Stimulated activated CD8-positive, alpha-beta memory T cell treated with anti-CD3 and anti-CD28 coated beads, Interleukin-15, amount 100 ng/mL, for 48 hours (primary cell): ENCODE results near the gene MEOX2.

Experiments
- DNase-seq, 2 donors: peaks; one replicate each; pipeline ENCODE4 v3.0.0-alpha.2; 2020; ENCODE audit warnings: low read depth in 2 of 2

The MEOX2 gene

GRCh38 chr7:15610503-15610902 lies 76.0 kb downstream of the MEOX2 start:
- no peak for DNase-seq

DNA sequence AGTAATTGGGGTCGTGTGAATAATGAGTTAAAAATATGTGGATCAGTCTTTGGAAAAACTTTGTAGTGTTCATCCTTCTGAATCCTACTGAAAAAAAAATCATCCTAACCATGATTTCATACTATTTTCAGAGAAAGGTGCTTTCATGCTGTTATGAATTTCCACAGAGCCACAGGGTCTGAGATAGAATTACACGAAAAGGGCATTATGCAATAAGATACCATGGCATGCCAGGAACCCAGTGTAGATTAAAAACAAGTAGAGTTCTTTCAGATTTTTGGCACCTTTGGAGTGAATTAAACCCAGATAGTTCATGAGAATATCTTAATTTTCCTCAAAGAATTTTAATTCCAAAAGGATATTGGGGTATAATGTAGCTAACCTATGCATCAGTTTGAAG lies 77.2 kb downstream of the MEOX2 start:
- DNase-seq = no peak

- no peak for DNase-seq
These were observed 78.8 kb downstream of the MEOX2 start for GRCh38 chr7:15607529-15608210.

- no peak for DNase-seq
These were observed 79.9 kb downstream of the MEOX2 start for GRCh38 chr7:15606561-15606960.

- DNase-seq = no peak
These were observed 82.3 kb downstream of the MEOX2 start for GRCh38 chr7:15604166-15604565.

- no peak for DNase-seq
These were observed 83.4 kb downstream of the MEOX2 start for GRCh38 chr7:15603124-15603523.

- no peak for DNase-seq
These were observed 84.2 kb downstream of the MEOX2 start for GRCh38 chr7:15602236-15602635.

GRCh38 chr7:15601175-15601574 lies 85.3 kb downstream of the MEOX2 start:
- DNase-seq = no peak

- DNase-seq = no peak
These were observed 86.2 kb downstream of the MEOX2 start for GRCh38 chr7:15600298-15600697.

DNA sequence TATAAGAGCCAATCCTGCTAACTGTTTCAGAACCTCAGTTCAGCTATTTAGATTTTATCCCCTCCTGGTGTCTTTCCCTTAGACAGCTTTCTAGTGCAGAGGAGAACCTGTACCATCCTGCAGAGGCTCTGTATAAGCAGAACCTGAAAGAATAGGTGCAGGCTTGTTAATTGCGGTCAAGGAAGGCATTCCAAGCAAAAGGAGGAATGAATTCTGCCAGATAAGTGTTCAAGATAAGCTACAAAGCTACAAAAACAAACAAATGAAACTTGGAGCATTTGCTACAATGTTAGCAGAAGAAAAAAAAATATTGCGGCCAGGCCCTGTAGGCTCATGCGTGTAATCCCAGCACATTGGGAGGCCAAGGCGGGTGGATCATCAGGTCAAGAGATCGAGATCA lies 92.0 kb downstream of the MEOX2 start:
- no peak for DNase-seq

DNA sequence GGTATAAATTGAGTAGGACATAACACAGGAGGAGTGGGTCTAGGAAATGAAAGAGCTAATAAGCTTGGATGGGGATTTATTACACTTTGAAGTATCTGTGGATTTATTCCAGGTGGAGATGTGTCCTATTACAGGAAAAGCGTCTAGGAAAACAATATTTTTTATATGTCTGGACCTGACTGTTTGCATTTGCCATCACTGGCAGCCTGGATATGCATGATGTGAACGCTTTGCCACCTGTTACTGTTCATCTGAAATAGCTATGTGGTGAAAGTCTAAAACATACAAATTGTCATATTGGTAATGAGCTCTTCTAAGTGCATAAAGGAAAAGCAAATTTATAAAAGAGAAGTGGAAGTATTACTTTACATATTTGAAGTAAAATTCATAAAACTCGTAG lies 93.1 kb downstream of the MEOX2 start:
- DNase-seq = no peak

DNA sequence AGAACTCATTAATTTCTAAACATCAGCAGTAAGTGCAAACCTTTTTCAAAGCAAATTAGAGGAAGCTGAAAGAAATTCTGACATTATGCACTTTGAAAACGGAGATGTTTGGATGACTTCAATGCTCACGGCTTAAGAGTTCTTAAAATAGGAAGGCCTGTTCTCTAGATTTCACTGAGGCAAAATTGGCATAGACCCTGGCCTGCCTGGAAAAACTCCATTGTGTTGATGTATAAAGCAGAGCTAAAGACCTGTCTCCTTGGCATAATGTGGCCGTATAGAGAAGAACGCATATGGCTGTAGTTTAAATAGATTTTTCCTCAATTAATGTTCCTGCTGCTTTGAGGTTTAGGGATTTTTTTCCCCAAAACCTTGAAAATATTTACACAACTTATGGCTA lies 100.2 kb downstream of the MEOX2 start:
- DNase-seq = no peak

DNA sequence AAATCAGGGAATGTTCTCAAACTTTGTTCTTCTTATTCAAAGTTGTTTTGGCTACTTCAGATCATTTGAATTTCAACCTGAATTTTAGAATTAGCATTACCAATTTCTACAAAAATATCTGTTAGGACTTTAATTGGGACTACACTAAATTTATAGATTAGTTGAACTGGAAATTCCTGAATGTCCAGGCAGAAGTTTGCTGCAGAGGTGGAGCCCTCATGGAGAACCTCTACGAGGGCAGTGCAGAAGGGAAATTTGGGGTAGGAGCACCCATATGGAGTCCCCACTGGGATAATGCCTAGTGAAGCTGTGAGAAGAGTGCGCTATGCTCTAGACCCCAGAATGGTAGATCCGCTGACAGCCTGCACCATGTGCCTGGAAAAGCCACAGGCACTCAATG lies 101.9 kb downstream of the MEOX2 start:
- DNase-seq = no peak

DNA sequence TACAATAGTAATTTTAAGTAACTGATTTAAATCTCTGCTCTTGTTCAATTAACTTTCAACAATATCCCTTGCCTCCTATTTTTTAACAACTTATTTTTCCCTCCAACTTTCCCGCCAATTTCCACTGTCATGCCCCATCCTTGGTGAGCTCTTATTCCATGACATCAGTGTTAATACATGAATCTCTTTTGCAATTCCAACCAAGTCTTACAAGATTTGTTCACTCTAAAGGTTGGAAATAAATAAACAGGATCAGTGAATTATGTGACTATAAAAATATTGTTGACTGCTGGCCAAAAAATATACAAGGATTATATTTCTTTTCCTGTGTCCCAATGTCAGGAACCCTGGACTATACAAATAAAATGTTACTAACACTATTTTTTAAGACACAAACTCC lies 103.7 kb downstream of the MEOX2 start:
- DNase-seq = no peak

DNA sequence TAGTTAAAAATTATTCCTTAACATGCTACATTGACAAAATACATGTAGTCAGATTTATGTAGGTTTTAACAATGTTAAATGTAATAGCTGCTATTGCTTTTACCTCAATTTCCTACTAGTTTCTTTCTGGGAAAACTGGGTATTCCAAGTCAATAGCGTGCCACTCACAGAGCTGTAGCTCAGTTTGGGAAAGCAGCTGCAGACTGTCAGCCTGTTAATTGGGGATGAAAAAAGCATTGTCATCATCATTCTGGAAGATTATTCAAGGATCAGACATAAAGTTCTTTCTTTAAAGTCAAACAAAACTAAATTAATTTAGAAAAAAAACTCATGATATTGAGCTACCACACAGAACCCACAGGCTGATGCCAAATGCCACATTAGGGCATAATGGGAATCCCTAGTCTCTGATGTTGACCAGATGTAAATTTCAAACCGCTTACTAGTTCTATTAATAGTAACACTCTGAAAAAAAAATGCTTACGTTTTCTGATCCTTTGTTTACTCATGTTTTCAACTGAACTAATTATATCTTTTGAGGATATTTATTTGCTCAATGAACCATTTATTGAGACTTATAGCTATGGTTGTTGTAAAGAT lies 105.0 kb downstream of the MEOX2 start:
- DNase-seq = no peak

DNA sequence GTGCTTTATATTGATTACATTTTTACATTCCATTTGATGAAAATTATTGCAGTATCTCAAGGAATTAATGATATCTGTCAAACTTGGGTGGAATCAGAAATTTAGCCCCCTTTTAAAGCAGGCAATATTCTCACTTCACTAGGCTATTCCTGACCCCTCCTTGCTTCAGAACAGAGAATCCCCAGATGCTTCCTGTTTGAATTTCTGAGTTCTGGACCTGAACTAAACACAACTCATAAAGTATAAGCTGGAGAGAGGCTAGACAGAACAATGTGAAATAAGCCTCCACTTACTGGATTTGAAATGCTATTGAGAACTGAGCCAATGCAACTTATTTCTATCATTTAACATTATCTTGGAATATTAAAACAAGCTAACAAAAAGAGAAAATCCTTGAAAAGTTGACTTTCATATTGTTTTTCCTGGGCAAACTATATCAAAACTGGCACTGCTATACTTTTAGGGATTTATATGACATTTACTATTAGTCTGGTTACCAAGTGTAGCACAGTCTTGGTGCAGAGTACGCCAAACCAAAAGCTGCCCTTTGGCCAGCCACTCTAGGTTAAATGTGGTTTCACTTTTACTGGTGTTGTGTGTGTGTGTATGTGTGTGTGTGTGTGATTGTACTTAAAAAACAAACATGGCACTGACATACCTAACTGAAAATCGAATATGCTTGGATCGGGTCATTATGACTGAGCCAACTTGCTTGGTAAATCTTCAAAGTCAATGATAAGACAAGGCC lies 105.7 kb downstream of the MEOX2 start:
- no peak for DNase-seq

DNA sequence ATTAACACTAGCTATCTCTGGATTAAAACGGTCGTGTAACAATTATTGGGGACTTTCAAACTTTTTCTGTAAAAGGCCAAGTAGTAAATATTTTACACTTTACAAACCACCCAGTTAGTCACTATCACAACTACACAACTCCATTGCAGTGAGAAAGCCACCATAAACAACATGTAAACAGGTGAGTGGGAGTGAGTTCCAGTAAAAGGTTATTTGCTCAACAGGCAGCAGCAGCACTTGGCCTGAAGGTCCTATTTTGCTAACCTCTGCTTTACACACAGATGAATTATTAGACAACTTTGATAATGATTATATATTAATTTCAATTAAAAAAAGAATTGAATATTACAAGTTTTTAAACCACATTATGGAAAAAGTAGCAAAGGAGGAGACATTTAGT lies 108.9 kb downstream of the MEOX2 start:
- no peak for DNase-seq

GRCh38 chr7:15571301-15571878 lies 115.1 kb downstream of the MEOX2 start:
- DNase-seq = no peak

DNA sequence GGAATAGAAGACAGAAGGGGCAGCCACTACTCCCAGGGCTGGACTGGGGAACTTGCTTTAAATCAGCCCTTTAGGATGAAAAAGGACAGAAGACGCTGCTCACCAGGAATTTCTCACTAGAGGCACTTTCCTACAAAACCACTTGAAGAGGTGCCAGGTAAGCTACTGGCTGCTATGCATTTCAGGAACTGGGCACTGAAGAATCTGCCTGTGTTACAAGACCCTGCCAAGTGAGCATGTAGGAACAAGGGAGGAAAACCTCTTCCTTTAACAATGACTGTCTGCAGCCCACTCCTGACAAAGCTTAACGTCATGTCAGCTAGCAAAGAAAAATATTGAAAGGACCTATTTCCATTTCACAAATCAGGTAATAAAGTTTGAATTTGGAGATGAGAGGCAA lies 118.8 kb downstream of the MEOX2 start:
- no peak for DNase-seq

GRCh38 chr7:15567036-15567435 lies 119.4 kb downstream of the MEOX2 start:
- no peak for DNase-seq

DNA sequence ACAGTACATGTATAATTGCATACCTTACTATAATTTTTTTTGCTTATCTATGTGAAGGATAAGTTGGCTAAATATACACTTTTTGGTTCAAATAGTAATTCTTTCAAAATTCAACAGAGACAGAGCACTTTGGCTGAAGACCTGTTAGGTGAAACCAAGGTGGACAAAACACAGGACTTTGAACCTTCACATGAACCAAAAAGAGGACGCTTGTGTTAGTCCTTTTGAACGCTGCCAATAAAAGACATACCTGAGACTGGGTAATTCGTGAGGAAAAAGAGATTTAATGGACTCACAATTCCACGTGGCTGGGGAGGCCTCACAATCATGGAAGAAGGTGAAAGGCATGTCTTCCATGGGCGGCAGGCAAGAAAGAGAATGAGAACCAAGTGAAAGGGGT lies 120.0 kb downstream of the MEOX2 start:
- DNase-seq = no peak

DNA sequence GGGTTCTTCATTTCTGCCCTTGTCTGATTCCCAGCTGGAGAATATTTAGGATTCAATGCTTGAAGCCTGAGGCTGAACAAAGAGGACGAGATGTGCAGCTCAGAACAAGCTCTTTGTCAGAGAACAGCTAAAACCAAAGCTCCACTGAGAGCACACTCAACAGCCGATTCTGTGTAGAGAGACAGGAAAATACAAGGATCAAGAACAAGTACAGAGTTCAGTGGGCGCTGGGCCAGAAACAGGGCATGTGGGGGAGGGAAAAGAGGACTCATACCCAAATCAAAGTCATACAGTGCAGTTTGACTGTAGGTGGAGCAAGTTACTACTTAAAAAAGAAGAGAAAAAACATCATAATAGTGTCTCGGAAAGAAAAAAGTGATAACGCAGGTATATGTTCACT lies 124.6 kb downstream of the MEOX2 start, which contains the start of gene AGMO:
Gene AGMO (minus strand): TSS at position 181 of the 400 bp plus-strand sequence.
- DNase-seq = no peak
